ENCODE measurements around the gene EPS8L1. TPM values are rescaled to one million over a fixed set of nuclear protein-coding genes. Genes with fewer than 3 reads are reported as not detected.
"Not testable (repeated sequence)": the region's sequence is repeated elsewhere in the genome, so short reads cannot be mapped to it uniquely, and the experiment has no call there.

The EPS8L1 gene
- polyA plus RNA-seq, 1 donor from 2014 or later: 25.5 TPM

DNA sequence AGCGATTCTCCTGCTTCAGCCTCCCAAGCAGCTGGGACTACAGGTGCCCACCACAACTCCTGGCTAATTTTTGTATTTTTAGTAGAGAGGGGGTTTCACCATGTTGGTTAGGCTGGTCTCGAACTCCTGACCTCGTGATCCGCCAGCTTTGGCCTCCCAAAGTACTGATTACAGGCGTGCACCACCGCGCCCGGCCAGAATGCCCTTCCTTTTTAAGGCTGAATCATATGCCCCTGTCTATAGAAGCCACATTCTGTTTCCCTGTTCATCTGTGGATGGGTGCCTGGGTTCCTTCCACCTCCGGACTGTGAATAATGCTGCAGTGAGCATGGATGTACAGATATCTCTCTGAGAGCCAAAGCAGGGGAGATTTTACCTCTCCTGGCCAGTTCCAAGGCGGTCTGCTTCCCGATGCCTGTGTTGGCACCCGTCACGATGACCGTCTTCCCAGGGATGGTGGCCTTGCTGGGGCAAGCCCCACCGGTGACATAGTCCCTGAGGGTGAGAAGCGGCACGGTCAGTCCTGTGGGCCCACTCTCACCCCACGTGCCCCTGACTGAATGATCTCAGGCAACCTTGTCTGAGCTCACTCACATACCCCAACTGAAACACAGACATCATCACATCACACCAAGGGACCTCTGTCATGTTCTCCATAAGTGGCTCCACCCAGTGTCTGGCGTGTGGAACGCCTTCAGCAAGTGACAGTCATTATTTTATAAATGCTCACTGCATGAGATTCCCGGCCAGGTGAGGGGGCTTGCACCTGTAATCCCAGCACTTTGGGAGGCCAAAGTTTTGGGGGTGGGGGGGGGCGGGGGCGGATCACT is 16.7 kb upstream of the EPS8L1 start:
- TF ChIP-seq EP300 (conservative IDR thresholded peaks at IDR 0.05; ENCODE audit: poor library complexity, severe bottlenecking) (no peak), POLR2AphosphoS5 (IDR thresholded peaks at IDR 0.05) (no peak), CTCF (IDR thresholded peaks at IDR 0.05; ENCODE audit: poor library complexity, severe bottlenecking) (no peak), TAF1 (IDR thresholded peaks at IDR 0.05; ENCODE audit: low read depth) (no peak), SMC3 (conservative IDR thresholded peaks at IDR 0.05; ENCODE audit: poor library complexity) (no peak), MXI1 (conservative IDR thresholded peaks at IDR 0.05; ENCODE audit: poor library complexity, severe bottlenecking) (no peak), RAD21 (conservative IDR thresholded peaks at IDR 0.05) (no peak), EZH2 (IDR thresholded peaks at IDR 0.05; ENCODE audit: borderline replicate concordance, insufficient read depth, low read length, poor library complexity, severe bottlenecking) (no peak)
- TF ChIP-seq, protein P1, sequence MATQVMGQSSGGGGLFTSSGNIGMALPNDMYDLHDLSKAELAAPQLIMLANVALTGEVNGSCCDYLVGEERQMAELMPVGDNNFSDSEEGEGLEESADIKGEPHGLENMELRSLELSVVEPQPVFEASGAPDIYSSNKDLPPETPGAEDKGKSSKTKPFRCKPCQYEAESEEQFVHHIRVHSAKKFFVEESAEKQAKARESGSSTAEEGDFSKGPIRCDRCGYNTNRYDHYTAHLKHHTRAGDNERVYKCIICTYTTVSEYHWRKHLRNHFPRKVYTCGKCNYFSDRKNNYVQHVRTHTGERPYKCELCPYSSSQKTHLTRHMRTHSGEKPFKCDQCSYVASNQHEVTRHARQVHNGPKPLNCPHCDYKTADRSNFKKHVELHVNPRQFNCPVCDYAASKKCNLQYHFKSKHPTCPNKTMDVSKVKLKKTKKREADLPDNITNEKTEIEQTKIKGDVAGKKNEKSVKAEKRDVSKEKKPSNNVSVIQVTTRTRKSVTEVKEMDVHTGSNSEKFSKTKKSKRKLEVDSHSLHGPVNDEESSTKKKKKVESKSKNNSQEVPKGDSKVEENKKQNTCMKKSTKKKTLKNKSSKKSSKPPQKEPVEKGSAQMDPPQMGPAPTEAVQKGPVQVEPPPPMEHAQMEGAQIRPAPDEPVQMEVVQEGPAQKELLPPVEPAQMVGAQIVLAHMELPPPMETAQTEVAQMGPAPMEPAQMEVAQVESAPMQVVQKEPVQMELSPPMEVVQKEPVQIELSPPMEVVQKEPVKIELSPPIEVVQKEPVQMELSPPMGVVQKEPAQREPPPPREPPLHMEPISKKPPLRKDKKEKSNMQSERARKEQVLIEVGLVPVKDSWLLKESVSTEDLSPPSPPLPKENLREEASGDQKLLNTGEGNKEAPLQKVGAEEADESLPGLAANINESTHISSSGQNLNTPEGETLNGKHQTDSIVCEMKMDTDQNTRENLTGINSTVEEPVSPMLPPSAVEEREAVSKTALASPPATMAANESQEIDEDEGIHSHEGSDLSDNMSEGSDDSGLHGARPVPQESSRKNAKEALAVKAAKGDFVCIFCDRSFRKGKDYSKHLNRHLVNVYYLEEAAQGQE (IDR thresholded peaks at IDR 0.05; ENCODE audit: borderline replicate concordance): no peak

DNA sequence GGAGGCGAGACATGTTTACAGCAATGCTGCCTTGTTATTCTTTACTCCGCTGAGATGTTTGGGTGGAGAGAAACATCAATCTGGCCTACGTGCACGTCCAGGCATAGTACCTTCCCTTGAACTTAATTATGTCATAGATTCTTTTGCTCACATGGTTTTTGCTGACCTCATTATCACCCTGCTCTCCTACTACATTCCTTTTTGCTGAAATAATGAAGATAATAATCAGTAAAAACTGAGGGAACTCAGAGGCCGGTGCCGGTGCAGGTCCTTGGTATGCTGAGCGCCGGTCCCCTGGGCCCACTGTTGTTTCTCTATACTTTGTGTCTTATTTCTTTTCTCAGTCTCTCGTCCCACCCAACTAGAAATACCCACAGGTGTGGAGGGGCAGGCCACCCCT is 15.4 kb upstream of the EPS8L1 start:
- H3K4me2 ChIP-seq (ENCODE audit: low read length); H3F3A ChIP-seq (ENCODE audit: insufficient read depth, low read length, poor library complexity, severe bottlenecking); H3K9ac ChIP-seq (ENCODE audit: low read length): not testable (repeated sequence)

More for the DNA sequence above, 16.7 kb upstream of the EPS8L1 start:
- Histone ChIP-seq H3K27me3 (ENCODE audit: insufficient read depth, low read depth, low read length) (peaks cover 4% of the 10 kb centered on the region), H3K4me2 (ENCODE audit: low read length) (no peak overlapping the region), H4K20me1 (ENCODE audit: insufficient read depth) (no peaks in the 10 kb centered on the region), H3K9me3 (ENCODE audit: low read length) (no peaks in the 10 kb centered on the region), H3F3A (ENCODE audit: insufficient read depth, low read length, poor library complexity, severe bottlenecking) (no peaks in the 10 kb centered on the region), H3K4me3 (ENCODE audit: low read length) (no peak overlapping the region), H3K9me2 (ENCODE audit: insufficient read depth, low read length) (no peaks in the 10 kb centered on the region), H3K9ac (ENCODE audit: low read length) (no peak overlapping the region), H3K36me3 (ENCODE audit: insufficient read depth, low read length) (peaks cover 8% of the 10 kb centered on the region), H3K79me2 (replicated peaks; ENCODE audit: insufficient read depth, low read length) (no peaks in the 10 kb centered on the region), H3K27ac (ENCODE audit: low read length) (no peak overlapping the region), H2AFZ (ENCODE audit: low read depth, low read length) (no peak overlapping the region)

More for the DNA sequence above, 15.4 kb upstream of the EPS8L1 start:
- H3K9me3 ChIP-seq (ENCODE audit: low read length); H3K27me3 ChIP-seq (ENCODE audit: insufficient read depth, low read depth, low read length); H3K9me2 ChIP-seq (ENCODE audit: insufficient read depth, low read length); H3K79me2 ChIP-seq (replicated peaks; ENCODE audit: insufficient read depth, low read length); H3K4me3 ChIP-seq (ENCODE audit: low read length); H3K27ac ChIP-seq (ENCODE audit: low read length); H3K36me3 ChIP-seq (ENCODE audit: insufficient read depth, low read length); H4K20me1 ChIP-seq (ENCODE audit: insufficient read depth); H2AFZ ChIP-seq (ENCODE audit: low read depth, low read length): not testable (repeated sequence)
